Tibial nerve (tissue), 4 donors: ENCODE results near the gene PIGX.

ENCODE experiments used
- EP300 ChIP-seq, 2 donors: sonication (generic); formaldehyde crosslinking; IDR thresholded peaks; one replicate each; pipeline ENCODE4 v1.6.1; 2017; ENCODE audit warnings: antibody characterized with exemption in 2 of 2, mild to moderate bottlenecking in 1 of 2
- POLR2A ChIP-seq, 2 donors: fragments of 450-650 bp; IDR thresholded peaks; one replicate each; pipeline ENCODE4 v1.6.1; 2017; ENCODE audit warnings: antibody characterized with exemption in 2 of 2, mild to moderate bottlenecking in 2 of 2, moderate library complexity in 2 of 2
- TF ChIP-seq, protein P1 (sequence below), 5 experiments: fragments of 200-600 bp in 3 of 5; fragments of 450-650 bp in 2 of 5; sonication (generic) in 3 of 5; IDR thresholded peaks; one replicate each; pipeline ENCODE4 v1.5.1; 2016 to 2019; ENCODE audit warnings: antibody characterized with exemption in 5 of 5, mild to moderate bottlenecking in 3 of 5, moderate library complexity in 2 of 5

DNA sequence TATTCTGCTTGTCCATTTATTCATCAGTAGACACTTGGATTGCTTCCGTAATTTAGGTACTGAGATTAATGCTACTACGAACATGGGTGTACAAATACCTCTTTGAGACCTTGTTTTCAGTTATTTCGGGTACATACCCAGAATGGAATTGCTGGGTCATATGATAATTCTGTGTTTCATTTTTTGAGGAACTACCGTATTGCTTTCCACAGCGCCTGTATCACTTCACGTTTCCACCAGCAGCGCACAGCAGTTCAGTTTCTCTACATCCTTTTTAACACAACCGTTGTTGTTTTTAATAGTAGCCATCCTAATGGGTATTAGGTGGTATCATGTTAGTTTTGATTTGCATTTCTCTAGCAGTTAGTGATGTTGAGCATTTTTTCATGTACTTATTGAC, 36.9 kb downstream of the PIGX start:
- TF ChIP-seq, protein P1, sequence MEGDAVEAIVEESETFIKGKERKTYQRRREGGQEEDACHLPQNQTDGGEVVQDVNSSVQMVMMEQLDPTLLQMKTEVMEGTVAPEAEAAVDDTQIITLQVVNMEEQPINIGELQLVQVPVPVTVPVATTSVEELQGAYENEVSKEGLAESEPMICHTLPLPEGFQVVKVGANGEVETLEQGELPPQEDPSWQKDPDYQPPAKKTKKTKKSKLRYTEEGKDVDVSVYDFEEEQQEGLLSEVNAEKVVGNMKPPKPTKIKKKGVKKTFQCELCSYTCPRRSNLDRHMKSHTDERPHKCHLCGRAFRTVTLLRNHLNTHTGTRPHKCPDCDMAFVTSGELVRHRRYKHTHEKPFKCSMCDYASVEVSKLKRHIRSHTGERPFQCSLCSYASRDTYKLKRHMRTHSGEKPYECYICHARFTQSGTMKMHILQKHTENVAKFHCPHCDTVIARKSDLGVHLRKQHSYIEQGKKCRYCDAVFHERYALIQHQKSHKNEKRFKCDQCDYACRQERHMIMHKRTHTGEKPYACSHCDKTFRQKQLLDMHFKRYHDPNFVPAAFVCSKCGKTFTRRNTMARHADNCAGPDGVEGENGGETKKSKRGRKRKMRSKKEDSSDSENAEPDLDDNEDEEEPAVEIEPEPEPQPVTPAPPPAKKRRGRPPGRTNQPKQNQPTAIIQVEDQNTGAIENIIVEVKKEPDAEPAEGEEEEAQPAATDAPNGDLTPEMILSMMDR (IDR thresholded peaks at IDR 0.05) = no peak
- no peak for TF ChIP-seq POLR2A (IDR thresholded peaks at IDR 0.05)
- TF ChIP-seq EP300 (IDR thresholded peaks at IDR 0.05) = no peak
